GM12878 (cell line): ENCODE results near the gene ZFYVE19. TPM values are rescaled to one million over a fixed set of nuclear protein-coding genes. Genes with fewer than 3 reads are reported as not detected.

Experiments
- ATAC-seq: fragments of 200-7000 bp; cut with Tn5 transposase; 3 replicates; pipeline ENCODE4 v1.9.1; 2020; ENCODE audit warnings: mild to moderate bottlenecking, moderate library complexity
- BruUV-seq: library from RNA; stranded (reverse); fragments of 400-500 nt; replicated peaks from 2 replicates; lab custom pipeline; 2021; lab: Mats Ljungman, UMichigan
- CTCF ChIA-PET: fragments of 300-600 bp; sonication (Branson Sonifier 250); formaldehyde crosslinking; extraction: SDS; loops from one replicate; lab custom pipeline; 2021; ENCODE audit warnings: inconsistent platforms; lab: Yijun Ruan, JAX
- POLR2A ChIA-PET: fragments of 350-600 bp; formaldehyde crosslinking; extraction: SDS; loops from one replicate; lab custom pipeline; 2021; ENCODE audit warnings: inconsistent platforms; lab: Charles Lee
- RAD21 ChIA-PET: fragments of 300-600 bp; sonication (Branson Sonifier 250); formaldehyde crosslinking; loops from one replicate; lab custom pipeline; 2023; ENCODE audit warnings: antibody characterized with exemption; ENCODE audit not compliant: unreplicated experiment; lab: Charles Lee
- SMC1A ChIA-PET: fragments of 300-600 bp; sonication (Branson Sonifier 250); formaldehyde crosslinking; loops from one replicate; lab custom pipeline; 2023; ENCODE audit not compliant: unreplicated experiment, uncharacterized antibody; lab: Charles Lee
- DNase-seq: peaks from one replicate; pipeline ENCODE4 v3.0.0-alpha.2; 2011; ENCODE audit warnings: low read depth, low spot score
- FAIRE-seq: peaks from 3 replicates; lab custom pipeline; 2011; peaks lifted over from hg19 to GRCh38; lab: Jason Lieb, UNC
- H2AFZ ChIP-seq: 2 replicates; pipeline ENCODE4 v1.6.0; 2011; ENCODE audit warnings: low read depth, low read length, control low read depth; ENCODE audit not compliant: control insufficient read depth
- H3K27ac ChIP-seq: 2 replicates; pipeline ENCODE4 v1.5.1; 2011; ENCODE audit warnings: control low read depth; ENCODE audit not compliant: control insufficient read depth, insufficient read depth
- H3K27me3 ChIP-seq, 2 experiments: replicated peaks in 1 of 2; 2 replicates each; pipeline versions ENCODE4 v1.6.0 to v1.6.1; 2011; ENCODE audit warnings: low read length in 1 of 2; ENCODE audit not compliant: control insufficient read depth in 2 of 2, insufficient read depth in 2 of 2
- H3K36me3 ChIP-seq, 2 experiments: 2 replicates each; pipeline ENCODE4 v1.5.1; 2011; ENCODE audit warnings: low read length in 1 of 2; ENCODE audit not compliant: control insufficient read depth in 2 of 2, insufficient read depth in 2 of 2
- H3K4me1 ChIP-seq: 2 replicates; pipeline ENCODE4 v1.6.1; 2011; ENCODE audit warnings: mild to moderate bottlenecking, low read length, moderate library complexity, mixed read lengths; ENCODE audit not compliant: control insufficient read depth, insufficient read depth
- H3K4me2 ChIP-seq: 2 replicates; pipeline ENCODE4 v1.6.0; 2011; ENCODE audit warnings: control low read depth; ENCODE audit not compliant: control insufficient read depth, insufficient read depth
- H3K4me3 ChIP-seq: fragments of 200-600 bp; sonication (generic); 2 replicates; pipeline ENCODE4 v1.5.1; 2016
- H3K79me2 ChIP-seq: 2 replicates; pipeline ENCODE4 v1.6.0; 2011; ENCODE audit warnings: low read length; ENCODE audit not compliant: control insufficient read depth, insufficient read depth
- H3K9ac ChIP-seq: 2 replicates; pipeline ENCODE4 v1.8.0; 2011; ENCODE audit warnings: low read length, control low read depth, mixed read lengths; ENCODE audit not compliant: control insufficient read depth, insufficient read depth
- H3K9me3 ChIP-seq: replicated peaks from 3 replicates; pipeline ENCODE4 v1.5.1; 2011; ENCODE audit warnings: mild to moderate bottlenecking, low read length; ENCODE audit not compliant: control insufficient read depth, insufficient read depth
- H4K20me1 ChIP-seq: 2 replicates; pipeline ENCODE4 v1.6.0; 2011; ENCODE audit not compliant: control insufficient read depth, insufficient read depth
- ATF7 ChIP-seq: fragments of 450-650 bp; IDR thresholded peaks from 2 replicates; pipeline ENCODE4 v1.6.1; 2016; ENCODE audit warnings: low read depth, mild to moderate bottlenecking
- CTCF ChIP-seq, 3 experiments: IDR thresholded peaks in 2 of 3; conservative IDR thresholded peaks in 1 of 3; 2 replicates each; pipeline ENCODE4 v1.5.1; 2011; ENCODE audit warnings: low read depth in 3 of 3, low read length in 3 of 3, mild to moderate bottlenecking in 3 of 3, control low read depth in 2 of 3, moderate library complexity in 2 of 3, inconsistent platforms in 1 of 3, mixed read lengths in 1 of 3; ENCODE audit not compliant: control insufficient read depth in 2 of 3, insufficient read depth in 1 of 3; ENCODE audit errors: extremely low read depth in 1 of 3
- CUX1 ChIP-seq: IDR thresholded peaks from 2 replicates; pipeline ENCODE4 v1.6.1; 2012; ENCODE audit warnings: improper control_type of control experiment, low read depth, low read length; ENCODE audit not compliant: insufficient replicate concordance
- EGR1 ChIP-seq, 2 experiments: IDR thresholded peaks; 1 replicate in 1 of 2; 2 replicates in 1 of 2; pipeline ENCODE4 v1.6.1; 2011 to 2012; ENCODE audit warnings: low read depth in 2 of 2, low read length in 2 of 2, borderline replicate concordance in 1 of 2, mild to moderate bottlenecking in 1 of 2, moderate library complexity in 1 of 2
- ETV6 ChIP-seq, 2 experiments: fragments of 450-650 bp in 1 of 2; IDR thresholded peaks in 1 of 2; conservative IDR thresholded peaks in 1 of 2; 2 replicates each; pipeline ENCODE4 v1.6.1; 2014; ENCODE audit warnings: antibody characterized with exemption in 1 of 2, borderline replicate concordance in 1 of 2, low read depth in 1 of 2, mild to moderate bottlenecking in 1 of 2, moderate library complexity in 1 of 2
- JUND ChIP-seq: IDR thresholded peaks from 2 replicates; pipeline ENCODE4 v1.6.1; 2012; ENCODE audit warnings: low read depth, mild to moderate bottlenecking, low read length, improper control_type of control experiment, moderate library complexity
- PKNOX1 ChIP-seq: fragments of 450-650 bp; IDR thresholded peaks from 2 replicates; pipeline ENCODE4 v1.6.1; 2016; ENCODE audit warnings: mild to moderate bottlenecking
- POLR2A ChIP-seq: IDR thresholded peaks from 2 replicates; pipeline ENCODE4 v1.6.1; 2011; ENCODE audit warnings: low read depth, mild to moderate bottlenecking, low read length
- SPI1 ChIP-seq: IDR thresholded peaks from 2 replicates; pipeline ENCODE4 v1.6.1; 2011; ENCODE audit warnings: low read depth, mild to moderate bottlenecking, low read length, moderate library complexity, borderline replicate concordance; ENCODE audit not compliant: insufficient read depth
- TCF12 ChIP-seq: IDR thresholded peaks from 2 replicates; pipeline ENCODE4 v1.6.1; 2011; ENCODE audit warnings: low read depth, mild to moderate bottlenecking, low read length
- TCF7 ChIP-seq: IDR thresholded peaks from 2 replicates; pipeline ENCODE4 v1.6.1; 2014; ENCODE audit warnings: antibody characterized with exemption, borderline replicate concordance
- ZNF384 ChIP-seq: IDR thresholded peaks from 2 replicates; pipeline ENCODE4 v1.6.1; 2012; ENCODE audit warnings: low read depth, mild to moderate bottlenecking, low read length, improper control_type of control experiment, borderline replicate concordance
- WGBS: methylation state at CpG from one replicate; pipeline ENCODE4 v1.1.6; 2016; ENCODE audit warnings: low lambda C conversion rate; ENCODE audit not compliant: insufficient replicate concordance, insufficient coverage; ENCODE audit errors: missing lambda C conversion rate; 5-methylcytosine and 5-hydroxymethylcytosine counted together
- in situ Hi-C: fragments of 300-500 bp; cut with MboI; formaldehyde crosslinking; loops from 9 replicates; pipeline ENCODE4 v1.14.3; 2018; ENCODE audit warnings: mixed read lengths
- intact Hi-C: fragments of 100-400 bp; cut with micrococcal nuclease; formaldehyde crosslinking; loops from one replicate; pipeline ENCODE4 v1.14.2; 2022; ENCODE audit not compliant: unreplicated experiment
- polyA plus RNA-seq, 11 experiments: library from polyadenylated mRNA; depleted of rRNA in 4 of 11; unstranded in 6 of 11; stranded (reverse) in 5 of 11; fragments of >200 nt; fragmentation: Nextera tagmentation in 4 of 11; fragmentation: Illumina TruSeq in 1 of 11; extraction: Ambion mirVana in 4 of 11; extraction: Trizol in 1 of 11; gene quantifications; 1 replicate in 1 of 11; 2 replicates in 10 of 11; pipeline versions ENCODE4 v1.2.1 to v1.2.3, GENCODE V29; 2011 to 2016; ENCODE audit warnings: inconsistent platforms in 2 of 11, missing spikeins in 2 of 11, low read depth in 1 of 11
- total RNA-seq, 4 experiments: library from RNA; depleted of rRNA in 3 of 4; stranded (reverse); fragments of >200 nt in 3 of 4; fragmentation: Illumina TruSeq in 1 of 4; extraction: Trizol in 1 of 4; gene quantifications; 2 replicates each; pipeline versions ENCODE4 v1.2.1 to v1.2.3, GENCODE V29; 2013 to 2021

The ZFYVE19 gene
- total and polyA plus RNA-seq, 10 of the 15 experiments (the other 5 are each of a cell fraction or from before 2014, with no cell fraction given), result 1.7 to 36.3 (median 17.0) TPM

GRCh38 chr15:40826423-40827075, 19.7 kb downstream of the ZFYVE19 start (continued):
- TF ChIP-seq CUX1 (no peak), EGR1 (IDR thresholded peaks at IDR 0.05; ENCODE audit: borderline replicate concordance in 1 of 2, low read depth in 2 of 2, low read length in 2 of 2) (no peak), ATF7 (no peak), JUND (no peak)
- TF ChIP-seq, all 136 proteins: peak for 0

- CTCF ChIA-PET, result interaction anchor here (0.7 to 1.1 kb wide), 4 partner anchors 10 to 88 kb away, joined by 3 to 5 read pairs (median 4); partner anchors contain the start of gene VPS18
- in situ Hi-C loops, result no loop called here
- no TSS peak for BruUV-seq
- no peak for TF ChIP-seq POLR2A
- TF ChIP-seq CTCF (IDR thresholded peaks at IDR 0.05 in 2 of 3, conservative IDR thresholded peaks at IDR 0.05 in 1 of 3; ENCODE audit: control insufficient read depth in 2 of 3, extremely low read depth in 1 of 3, insufficient read depth in 1 of 3, low read depth in 3 of 3, low read length in 3 of 3), result no peak
- no peak for TF ChIP-seq SPI1
- no peak for TF ChIP-seq TCF12
- TF ChIP-seq ETV6 (conservative IDR thresholded peaks at IDR 0.05 in 1 of 2, IDR thresholded peaks at IDR 0.05 in 1 of 2; ENCODE audit: borderline replicate concordance in 1 of 2, low read depth in 1 of 2), result no peak
- no peak for TF ChIP-seq TCF7
- no peak for TF ChIP-seq ZNF384
- TF ChIP-seq PKNOX1, result no peak
Measured at GRCh38 chr15:40828447-40829036, 21.7 kb downstream of the ZFYVE19 start, which contains the start of gene PPP1R14D. Gene PPP1R14D (minus strand): TSS chr15:40828708. CDS start chr15:40828641, 67 bp downstream.

More at GRCh38 chr15:40828447-40829036, 21.7 kb downstream of the ZFYVE19 start, which contains the start of gene PPP1R14D:
- H4K20me1 ChIP-seq, result no peaks in the 10 kb centered on the region
- no peaks in the 10 kb centered on the region for H3K4me1 ChIP-seq
- 70% methylated on average over 6 of the region's 6 CpGs for WGBS
- intact Hi-C loops, result no loop called here
- no peak within 1 kb of the TSS for H3K27ac ChIP-seq
- SMC1A ChIA-PET, result interaction anchor here (1.1 to 1.4 kb wide), 3 partner anchors 9 to 29 kb away, joined by 3 read pairs; no protein-coding TSS in a partner anchor
- H3K9me3 ChIP-seq, result no peaks in the 10 kb centered on the region
- POLR2A ChIA-PET, result interaction anchor here (1.3 kb wide), 1 partner anchor 10 kb away, joined by 4 read pairs; no protein-coding TSS in a partner anchor
- H3K9ac ChIP-seq, result no peak within 1 kb of the TSS
- no peak within 1 kb of the TSS for H2AFZ ChIP-seq
- no peak for ATAC-seq
- H3K79me2 ChIP-seq, result no peaks in the 10 kb centered on the region
- RAD21 ChIA-PET, result interaction anchor here (0.8 to 1.8 kb wide), 4 partner anchors 19 to 135 kb away, joined by 3 to 4 read pairs (median 3); partner anchors contain the start of genes DNAJC17 and ZFYVE19
- H3K4me3 ChIP-seq, result no peak within 1 kb of the TSS
- no peak for DNase-seq
- no peaks in the 10 kb centered on the region; a peak in 1 of 4 replicates for H3K27me3 ChIP-seq
- FAIRE-seq, result no peak
- no peaks in the 10 kb centered on the region for H3K36me3 ChIP-seq
- no peak within 1 kb of the TSS for H3K4me2 ChIP-seq
